H1 (cell line): ENCODE data around the gene PRKN. TPM values are rescaled to one million over a fixed set of nuclear protein-coding genes. Genes with fewer than 3 reads are reported as not detected.

ENCODE experiments used
- CTCF ChIA-PET: fragments of 300-600 bp; sonication (Branson Sonifier 250); formaldehyde crosslinking; loops from one replicate; lab custom pipeline; 2021; ENCODE audit not compliant: partially characterized antibody; lab: Charles Lee
- POLR2A ChIA-PET: fragments of 300-600 bp; sonication (Branson Sonifier 250); formaldehyde crosslinking; loops from one replicate; lab custom pipeline; 2021; ENCODE audit warnings: inconsistent platforms; ENCODE audit not compliant: partially characterized antibody; lab: Charles Lee
- DNase-seq, 2 experiments: peaks; one replicate each; pipeline versions ENCODE4 v3.0.0 to v3.0.0-alpha.2; 2010 to 2022; ENCODE audit warnings: low spot score in 2 of 2, low read depth in 1 of 2, mixed read lengths in 1 of 2
- FAIRE-seq: peaks from 2 replicates; lab custom pipeline; 2011; peaks lifted over from hg19 to GRCh38; lab: Jason Lieb, UNC
- H2AFZ ChIP-seq: 2 replicates; pipeline ENCODE4 v1.8.1; 2012; ENCODE audit warnings: low read length, inconsistent platforms
- H2AK5ac ChIP-seq: 2 replicates; pipeline ENCODE4 v1.6.1; 2013; ENCODE audit warnings: low read depth, low read length
- H2BK120ac ChIP-seq: replicated peaks from 2 replicates; pipeline ENCODE3; 2013; ENCODE audit warnings: low read depth, low read length, inconsistent platforms
- H2BK12ac ChIP-seq: 2 replicates; pipeline ENCODE4 v1.6.1; 2013; ENCODE audit warnings: low read depth, low read length
- H2BK15ac ChIP-seq: 2 replicates; pipeline ENCODE4 v1.6.1; 2013; ENCODE audit warnings: low read length
- H2BK20ac ChIP-seq: 2 replicates; pipeline ENCODE4 v1.6.1; 2013; ENCODE audit warnings: low read length
- H2BK5ac ChIP-seq: 2 replicates; pipeline ENCODE4 v1.6.1; 2013; ENCODE audit warnings: low read depth, low read length
- H3K14ac ChIP-seq: 2 replicates; pipeline ENCODE4 v1.6.1; 2013; ENCODE audit warnings: inconsistent platforms; ENCODE audit not compliant: insufficient read length
- H3K18ac ChIP-seq: 2 replicates; pipeline ENCODE4 v1.6.1; 2013; ENCODE audit warnings: low read length; ENCODE audit errors: extremely low read depth
- H3K23ac ChIP-seq: 2 replicates; pipeline ENCODE4 v1.6.1; 2013; ENCODE audit warnings: inconsistent platforms; ENCODE audit not compliant: insufficient read length
- H3K23me2 ChIP-seq: 2 replicates; pipeline ENCODE4 v1.6.1; 2013; ENCODE audit warnings: low read depth, low read length
- H3K27ac ChIP-seq: 2 replicates; pipeline ENCODE4 v1.6.1; 2011; ENCODE audit warnings: low read depth, low read length, inconsistent platforms
- H3K27me3 ChIP-seq, 4 experiments: replicated peaks in 1 of 4; 1 replicate in 1 of 4; 2 replicates in 3 of 4; pipeline versions ENCODE4 v1.6.1 to v1.8.1; 2011 to 2013; ENCODE audit warnings: low read length in 3 of 4, mild to moderate bottlenecking in 3 of 4, inconsistent platforms in 2 of 4, mixed read lengths in 2 of 4, moderate library complexity in 1 of 4; ENCODE audit not compliant: control insufficient read depth in 3 of 4, insufficient read depth in 3 of 4; ENCODE audit errors: extremely low read depth in 1 of 4
- H3K36me3 ChIP-seq, 4 experiments: 2 replicates each; pipeline versions ENCODE4 v1.6.1 to v1.8.1; 2011 to 2013; ENCODE audit warnings: mild to moderate bottlenecking in 4 of 4, low read length in 3 of 4, moderate library complexity in 2 of 4, control low read depth in 1 of 4, inconsistent platforms in 1 of 4; ENCODE audit not compliant: insufficient read depth in 4 of 4, control insufficient read depth in 2 of 4
- H3K4ac ChIP-seq: replicated peaks from 2 replicates; pipeline ENCODE3; 2013; ENCODE audit warnings: low read length, low read depth, mixed read lengths, inconsistent platforms; ENCODE audit not compliant: insufficient read length
- H3K4me1 ChIP-seq, 4 experiments: replicated peaks in 1 of 4; 1 replicate in 1 of 4; 2 replicates in 3 of 4; pipeline versions ENCODE4 v1.6.1 to v1.8.1; 2011 to 2013; ENCODE audit warnings: low read length in 3 of 4, inconsistent platforms in 2 of 4, mixed read lengths in 1 of 4; ENCODE audit not compliant: insufficient read depth in 4 of 4, control insufficient read depth in 3 of 4
- H3K4me2 ChIP-seq, 2 experiments: 2 replicates each; pipeline versions ENCODE4 v1.6.1 to v1.8.1; 2011 to 2013; ENCODE audit warnings: low read depth in 2 of 2, low read length in 2 of 2, control low read depth in 1 of 2, inconsistent platforms in 1 of 2, mild to moderate bottlenecking in 1 of 2; ENCODE audit not compliant: insufficient read depth in 1 of 2
- H3K4me3 ChIP-seq, 4 experiments: fragments of 200-600, 300-600 bp in 1 of 4; sonication (generic), shearing (Covaris generic), sonication (Bioruptor Twin) in 1 of 4; 2 replicates each; pipeline versions ENCODE4 v1.5.1 to v1.8.1; 2011 to 2016; ENCODE audit warnings: low read length in 4 of 4, low read depth in 3 of 4, control low read depth in 2 of 4, inconsistent platforms in 2 of 4, mild to moderate bottlenecking in 2 of 4, mixed read lengths in 1 of 4, moderate library complexity in 1 of 4; ENCODE audit not compliant: insufficient read depth in 2 of 4; ENCODE audit errors: extremely low read depth in 1 of 4
- H3K56ac ChIP-seq: replicated peaks from 2 replicates; pipeline ENCODE3; 2013; ENCODE audit warnings: low read depth, mild to moderate bottlenecking, mixed read lengths, low read length, inconsistent platforms; ENCODE audit not compliant: insufficient read length
- H3K79me1 ChIP-seq: 2 replicates; pipeline ENCODE4 v1.6.1; 2013; ENCODE audit warnings: low read depth, low read length, control low read depth
- H3K79me2 ChIP-seq, 2 experiments: 2 replicates each; pipeline versions ENCODE4 v1.6.1 to v1.8.1; 2012 to 2013; ENCODE audit warnings: low read length in 2 of 2, mild to moderate bottlenecking in 2 of 2, inconsistent platforms in 1 of 2; ENCODE audit not compliant: insufficient read depth in 2 of 2, control insufficient read depth in 1 of 2
- H3K9ac ChIP-seq, 4 experiments: replicated peaks in 1 of 4; 1 replicate in 1 of 4; 2 replicates in 3 of 4; pipeline versions ENCODE4 v1.6.1 to v1.8.1; 2011 to 2013; ENCODE audit warnings: low read depth in 3 of 4, low read length in 3 of 4, control low read depth in 2 of 4, mild to moderate bottlenecking in 2 of 4, moderate library complexity in 2 of 4, inconsistent platforms in 1 of 4; ENCODE audit errors: extremely low read depth in 1 of 4
- H3K9me3 ChIP-seq, 2 experiments: 2 replicates each; pipeline versions ENCODE4 v1.6.1 to v1.8.1; 2012 to 2013; ENCODE audit warnings: mild to moderate bottlenecking in 2 of 2, moderate library complexity in 2 of 2, control low read depth in 1 of 2, inconsistent platforms in 1 of 2, low read depth in 1 of 2, low read length in 1 of 2, mixed read lengths in 1 of 2; ENCODE audit not compliant: insufficient read depth in 2 of 2
- H4K20me1 ChIP-seq, 2 experiments: replicated peaks in 1 of 2; 2 replicates each; pipeline versions ENCODE3 to v1.8.1; 2011 to 2013; ENCODE audit warnings: inconsistent platforms in 2 of 2, low read length in 2 of 2, mild to moderate bottlenecking in 1 of 2; ENCODE audit not compliant: insufficient read depth in 2 of 2, control insufficient read depth in 1 of 2
- H4K5ac ChIP-seq: 2 replicates; pipeline ENCODE4 v1.6.1; 2013; ENCODE audit warnings: low read length, low read depth, mixed read lengths, inconsistent platforms; ENCODE audit not compliant: insufficient read length
- H4K8ac ChIP-seq: 2 replicates; pipeline ENCODE4 v1.8.0; 2013; ENCODE audit warnings: mild to moderate bottlenecking, moderate library complexity, low read length, inconsistent platforms; ENCODE audit not compliant: insufficient read depth; ENCODE audit errors: extremely low read depth
- H4K91ac ChIP-seq: replicated peaks from 2 replicates; pipeline ENCODE3; 2013; ENCODE audit warnings: low read length, mixed read lengths, inconsistent platforms; ENCODE audit not compliant: insufficient read length
- EP300 ChIP-seq, 2 experiments: IDR thresholded peaks; 1 replicate in 1 of 2; 2 replicates in 1 of 2; pipeline ENCODE4 v1.6.1; 2011 to 2012; ENCODE audit warnings: low read depth in 2 of 2, low read length in 2 of 2, mild to moderate bottlenecking in 2 of 2, borderline replicate concordance in 1 of 2, inconsistent platforms in 1 of 2, moderate library complexity in 1 of 2
- EZH2 ChIP-seq: fragments of 200-600 bp; sonication (generic); IDR thresholded peaks from 2 replicates; pipeline ENCODE4 v1.7.1; 2012; ENCODE audit warnings: low read depth, mild to moderate bottlenecking, moderate library complexity, low read length, inconsistent platforms; ENCODE audit not compliant: severe bottlenecking
- GABPA ChIP-seq: IDR thresholded peaks from 2 replicates; pipeline ENCODE4 v1.6.1; 2011; ENCODE audit warnings: mild to moderate bottlenecking, low read length, moderate library complexity, borderline replicate concordance; ENCODE audit not compliant: insufficient read depth
- HDAC2 ChIP-seq, 2 experiments: fragments of 300-600 bp in 1 of 2; sonication (generic) in 1 of 2; IDR thresholded peaks; 2 replicates each; pipeline ENCODE4 v1.6.1; 2011 to 2012; ENCODE audit warnings: low read depth in 2 of 2, low read length in 2 of 2, mild to moderate bottlenecking in 2 of 2, moderate library complexity in 2 of 2, borderline replicate concordance in 1 of 2, inconsistent platforms in 1 of 2
- HDAC6 ChIP-seq: IDR thresholded peaks from one replicate; pipeline ENCODE4 v1.7.1; 2012; ENCODE audit warnings: low read depth, mild to moderate bottlenecking, inconsistent platforms, low read length, moderate library complexity
- NRF1 ChIP-seq: IDR thresholded peaks from 2 replicates; pipeline ENCODE4 v1.6.1; 2011; ENCODE audit warnings: mild to moderate bottlenecking, low read depth, low read length, improper control_type of control experiment
- POLR2AphosphoS5 ChIP-seq: IDR thresholded peaks from 2 replicates; pipeline ENCODE4 v1.6.1; 2011; ENCODE audit warnings: low read depth, low read length
- RFX5 ChIP-seq: IDR thresholded peaks from 2 replicates; pipeline ENCODE4 v1.6.1; 2011; ENCODE audit warnings: low read depth, low read length, improper control_type of control experiment, borderline replicate concordance
- SIX5 ChIP-seq: IDR thresholded peaks from 2 replicates; pipeline ENCODE4 v1.6.1; 2011; ENCODE audit warnings: mild to moderate bottlenecking, low read depth, low read length
- SP4 ChIP-seq: IDR thresholded peaks from 2 replicates; pipeline ENCODE4 v1.6.1; 2012; ENCODE audit warnings: low read length, inconsistent platforms
- SUZ12 ChIP-seq: fragments of 200-600 bp; sonication (generic); IDR thresholded peaks from 2 replicates; pipeline ENCODE4 v1.6.1; 2012; ENCODE audit warnings: mild to moderate bottlenecking, inconsistent platforms, low read length, moderate library complexity, mixed read lengths
- TBP ChIP-seq: IDR thresholded peaks from 2 replicates; pipeline ENCODE4 v1.6.1; 2011; ENCODE audit warnings: low read depth, low read length, improper control_type of control experiment
- WGBS, 2 experiments: shearing (Covaris generic) in 1 of 2; methylation state at CpG; one replicate each; pipeline versions ENCODE4 v1.1.6 to v1.1.7; 2013 to 2015; ENCODE audit warnings: low lambda C conversion rate in 2 of 2, mixed read lengths in 2 of 2, inconsistent platforms in 1 of 2, low coverage in 1 of 2, missing lambda C conversion rate in 1 of 2; ENCODE audit not compliant: insufficient replicate concordance in 2 of 2, insufficient coverage in 1 of 2, insufficient read length in 1 of 2; ENCODE audit errors: extremely low coverage in 1 of 2, missing lambda C conversion rate in 1 of 2; 5-methylcytosine and 5-hydroxymethylcytosine counted together
- polyA plus RNA-seq, 7 experiments: library from polyadenylated mRNA; depleted of rRNA in 3 of 7; stranded (reverse) in 5 of 7; unstranded in 2 of 7; fragments of >200 nt in 5 of 7; fragments of 200-250 nt in 2 of 7; gene quantifications; 1 replicate in 5 of 7; 2 replicates in 1 of 7; 4 replicates in 1 of 7; pipeline versions ENCODE4 v1.2.1 to v1.2.3, GENCODE V29; 2011 to 2013; ENCODE audit warnings: missing spikeins in 2 of 7, mixed read lengths in 2 of 7
- total RNA-seq: library from RNA; stranded (reverse); fragmentation: NEBNext Ultra II Directional; extraction: Animal tissue kit (Norgen Biotek cat#: 25700); gene quantifications from 2 replicates; pipeline ENCODE4 v1.2.1, GENCODE V29; 2021

The PRKN gene
- total and polyA plus RNA-seq, 2 of the 8 experiments (the other 6 are each of a cell fraction or from before 2014, with no cell fraction given): 0.13 to 0.29 TPM

DNA sequence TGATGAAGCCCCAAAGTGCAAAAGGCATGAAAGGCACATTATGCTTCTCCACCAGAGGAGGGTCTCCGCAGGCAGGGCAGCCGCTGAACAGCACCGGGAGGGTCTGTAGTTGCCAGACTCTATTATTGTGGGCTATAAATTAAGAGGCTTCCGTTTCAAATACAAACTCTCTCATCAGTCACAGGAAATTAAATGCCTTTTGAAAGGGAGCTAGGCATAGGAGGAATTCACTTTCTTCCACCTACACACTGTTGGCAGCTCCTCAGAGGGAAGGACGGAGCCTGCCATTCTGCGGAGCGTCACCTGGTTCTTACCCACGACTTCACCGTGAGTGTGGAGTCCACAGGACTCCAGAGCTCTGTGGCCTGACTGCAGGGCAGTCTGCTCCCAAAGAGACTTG lies 1312.9 kb downstream of the PRKN start:
- Histone ChIP-seq H3K9ac (no peak overlapping the region), H3K14ac (no peak overlapping the region), H2BK5ac (no peak overlapping the region), H4K20me1 (no peaks in the 10 kb centered on the region), H4K8ac (no peak overlapping the region; the same call in 1 of the 2 replicates), H3K4ac (no peak overlapping the region), H3K4me2 (no peak overlapping the region), H2BK20ac (no peak overlapping the region), H2AK5ac (no peak overlapping the region), H3K23ac (no peak overlapping the region), H2BK15ac (no peak overlapping the region), H3K79me1 (no peaks in the 10 kb centered on the region), H3K27ac (no peak overlapping the region), H3K36me3 (no peaks in the 10 kb centered on the region), H2BK12ac (no peak overlapping the region), H4K91ac (no peak overlapping the region), H3K79me2 (no peaks in the 10 kb centered on the region), H3K4me3 (no peak overlapping the region), H4K5ac (no peak overlapping the region), H2BK120ac (no peak overlapping the region), H3K9me3 (peaks cover 2 to 8% of the 10 kb centered on the region in 2 experiments; a peak in 2 of 4 replicates), H3K4me1 (peaks cover 0 to 4% (median under 1%) of the 10 kb centered on the region in 4 experiments; a peak in 3 of 7 replicates), H3K18ac (no peak overlapping the region), H3K56ac (no peak overlapping the region), H3K23me2 (peaks cover 10% of the 10 kb centered on the region; the same call in 1 of the 2 replicates), H2AFZ (no peak overlapping the region), H3K27me3 (no peaks in the 10 kb centered on the region)
- WGBS, 2 experiments: 92% methylated on average over 9 of the region's 9 CpGs; no CpG with 5 or more reads in 1 of the 2 experiments
- TF ChIP-seq HDAC2 (IDR thresholded peaks at IDR 0.05; ENCODE audit: borderline replicate concordance in 1 of 2, low read depth in 2 of 2, low read length in 2 of 2): no peak
- no peak for TF ChIP-seq EP300 (IDR thresholded peaks at IDR 0.05; ENCODE audit: borderline replicate concordance in 1 of 2, low read depth in 2 of 2, low read length in 2 of 2)
- no peak for TF ChIP-seq SP4
- TF ChIP-seq NRF1: no peak
- TF ChIP-seq SIX5: no peak
- no peak for TF ChIP-seq TBP
- no peak for TF ChIP-seq SUZ12
- no peak for TF ChIP-seq EZH2
- no peak for TF ChIP-seq GABPA
- TF ChIP-seq HDAC6: no peak
- no peak for TF ChIP-seq POLR2AphosphoS5
- no peak for TF ChIP-seq RFX5
- FAIRE-seq (no peak), DNase-seq (no peak)
- ChIA-PET POLR2A (no interaction called here), CTCF (interaction anchor here (0.7 to 7.6 kb wide), 4 partner anchors 12 to 70 kb away, joined by 3 to 86 read pairs (median 5); no protein-coding TSS in a partner anchor)
